RPMI7951 (cell line): ENCODE measurements around the gene CREM. TPM values are rescaled to one million over a fixed set of nuclear protein-coding genes. Genes with fewer than 3 reads are reported as not detected.
A peak's percentile ranks its signal among the peaks of the same experiment; 100 is the strongest.

Experiments
- DNase-seq: peaks from one replicate; pipeline ENCODE4 v3.0.0-alpha.2; 2012; ENCODE audit warnings: low read depth
- total RNA-seq: library from RNA; depleted of rRNA; stranded (reverse); fragments of >200 nt; shearing (Covaris generic); gene quantifications from 2 replicates; pipeline ENCODE4 v1.2.3, GENCODE V29; 2014

The CREM gene
- total RNA-seq, 1 experiment from 2014 or later, result 46.1 TPM

DNA sequence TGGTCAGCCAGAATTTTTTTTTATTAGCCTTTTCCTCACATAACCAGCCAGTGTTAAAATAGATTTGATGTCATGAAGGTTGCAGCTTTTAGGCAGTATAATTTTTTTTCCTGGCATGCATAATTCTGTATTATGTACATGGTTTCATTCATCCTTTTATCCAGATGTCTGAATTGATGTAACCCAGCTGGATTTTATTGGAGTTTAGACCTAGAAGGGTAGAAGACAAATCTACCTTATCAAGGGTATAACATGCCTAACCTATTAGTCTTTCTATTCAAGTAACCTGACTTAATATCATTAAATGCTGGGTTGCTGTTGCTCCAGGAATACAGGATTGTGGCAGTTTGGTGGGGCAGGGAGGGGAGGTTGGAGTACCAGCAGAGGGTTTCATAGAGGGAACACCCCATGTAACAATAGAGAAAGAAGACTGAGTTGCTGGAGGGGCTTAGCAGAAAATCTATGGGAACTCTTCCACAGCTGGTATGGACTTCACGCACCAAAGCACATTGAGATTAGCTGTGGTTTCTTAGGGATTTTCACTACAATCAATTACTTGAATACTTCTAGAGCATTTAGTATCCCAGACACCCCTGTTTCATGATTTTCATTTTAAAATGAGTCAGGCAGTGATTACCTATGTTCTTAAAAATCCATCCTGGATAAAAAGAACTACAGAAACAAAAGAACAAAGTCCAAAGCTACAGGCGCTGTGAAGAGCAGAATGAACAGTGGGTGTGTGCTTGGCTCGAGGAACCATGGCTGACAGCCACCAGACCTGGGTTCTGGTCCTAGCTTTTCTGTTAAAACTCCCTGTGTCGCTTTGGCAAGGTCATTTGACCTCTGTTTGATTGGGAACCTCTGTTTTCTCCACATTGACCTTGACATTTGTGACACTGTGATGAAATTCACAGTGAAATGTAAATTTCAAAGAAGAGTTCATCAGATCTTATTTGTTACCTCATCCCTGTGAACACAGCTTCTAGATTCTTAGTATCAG, 93.5 kb downstream of the CREM start:
- DNase-seq, result peak; percentile 22

DNA sequence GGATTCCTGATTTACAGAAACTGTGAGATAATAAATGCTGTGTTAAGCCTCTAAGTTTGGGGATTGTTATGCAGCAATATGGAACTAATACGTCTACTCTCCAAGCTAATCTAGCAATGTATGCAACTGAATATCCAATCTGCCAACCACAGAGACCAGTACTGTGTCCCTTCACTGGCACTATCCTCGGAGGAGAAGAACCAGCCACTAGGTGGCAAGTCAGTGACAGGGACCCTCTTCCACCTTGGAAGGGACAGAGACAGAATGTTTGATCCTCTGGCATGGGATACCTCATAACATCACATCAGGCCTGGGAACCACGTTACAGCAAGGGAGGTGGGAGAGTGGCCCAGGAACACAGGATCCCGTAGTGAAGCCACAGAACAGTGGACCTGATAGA, 96.4 kb downstream of the CREM start:
- no peak for DNase-seq

DNA sequence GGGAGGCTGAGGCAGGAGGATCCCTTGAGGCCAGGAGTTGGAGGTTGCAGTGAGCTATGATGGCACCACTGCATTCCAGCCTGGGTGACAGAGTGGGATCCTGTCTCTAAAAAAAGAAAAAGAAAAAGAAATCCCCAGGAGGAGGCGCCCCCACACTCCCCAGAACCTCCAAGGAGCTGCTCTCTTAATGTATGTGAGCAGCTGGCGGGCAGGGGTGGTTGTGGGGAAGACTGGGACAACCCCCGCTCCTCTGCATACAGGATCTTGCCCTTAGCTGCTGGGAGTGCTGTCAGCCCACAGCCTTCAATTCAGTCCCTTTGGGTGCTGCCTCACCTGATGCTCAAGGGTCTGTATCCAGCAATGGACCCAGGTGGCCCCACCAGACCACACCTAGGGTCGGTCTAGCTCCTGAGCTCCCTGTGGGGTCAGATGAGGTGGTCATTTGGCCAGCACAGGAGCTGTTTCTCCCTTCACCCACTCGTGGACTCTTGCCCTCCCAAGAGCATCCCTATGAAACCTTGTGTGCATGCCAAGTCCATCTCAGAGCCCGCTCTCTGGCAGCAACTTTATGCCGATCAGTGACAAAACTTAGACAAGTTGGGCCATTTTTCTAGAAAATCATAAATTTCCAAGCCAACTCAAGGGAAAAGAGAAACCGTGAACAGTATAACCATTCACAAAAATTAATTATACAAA, 97.5 kb downstream of the CREM start:
- DNase-seq, result no peak

DNA sequence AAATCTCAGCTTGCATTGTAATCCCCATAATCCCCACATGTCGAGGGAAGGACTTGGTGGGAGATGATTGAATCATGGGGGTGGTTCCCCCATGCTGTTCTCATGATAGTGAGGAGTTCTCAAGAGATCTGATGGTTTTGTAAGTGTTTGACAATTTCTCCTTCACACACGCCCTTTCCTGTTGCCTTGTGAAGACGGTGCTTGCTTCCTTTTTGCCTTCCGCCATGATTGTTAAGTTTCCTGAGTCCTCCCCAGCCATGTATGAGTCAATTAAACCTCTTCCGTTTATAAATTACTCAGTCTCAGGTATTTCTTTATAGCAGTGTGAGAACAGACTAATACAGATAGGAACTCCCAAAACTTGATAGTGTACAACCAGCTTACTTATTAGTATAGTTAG, 98.6 kb downstream of the CREM start:
- DNase-seq, result no peak

DNA sequence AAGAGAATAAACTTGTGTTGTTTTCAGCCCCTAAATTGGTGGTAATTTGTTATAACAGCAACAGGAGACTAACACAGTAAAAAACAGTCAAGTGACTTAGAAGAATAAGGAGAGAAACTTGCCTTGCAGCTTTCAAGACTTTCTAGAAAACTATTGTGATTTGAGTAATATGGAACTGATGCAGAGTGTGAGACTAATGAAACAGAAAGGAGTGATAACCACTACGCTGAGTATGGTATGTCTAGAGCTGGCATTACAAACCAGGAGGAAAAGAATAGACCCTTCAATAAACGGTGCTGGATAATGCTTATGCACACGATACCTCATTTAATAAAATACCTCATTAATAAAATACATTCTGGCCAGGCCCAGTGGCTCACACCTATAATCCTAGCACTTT, 99.9 kb downstream of the CREM start:
- no peak for DNase-seq

DNA sequence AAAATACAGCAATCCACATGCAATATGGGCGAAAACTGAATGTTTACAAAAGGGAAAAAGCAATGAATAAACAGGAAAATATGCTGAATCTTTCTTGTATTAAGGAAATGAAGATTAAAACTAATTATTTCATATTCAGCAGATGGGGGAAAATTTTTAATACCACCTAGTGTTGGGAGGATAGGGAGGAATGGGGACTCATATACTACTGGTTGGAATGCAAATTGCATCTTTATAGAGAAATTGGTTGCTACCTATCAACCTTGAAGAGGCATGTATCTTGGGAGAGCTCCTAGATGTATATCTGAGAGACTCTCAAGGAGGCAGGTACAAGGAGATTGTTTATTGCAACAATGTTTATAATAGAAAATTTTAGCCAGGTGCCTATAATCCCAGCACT, 101.4 kb downstream of the CREM start:
- no peak for DNase-seq

DNA sequence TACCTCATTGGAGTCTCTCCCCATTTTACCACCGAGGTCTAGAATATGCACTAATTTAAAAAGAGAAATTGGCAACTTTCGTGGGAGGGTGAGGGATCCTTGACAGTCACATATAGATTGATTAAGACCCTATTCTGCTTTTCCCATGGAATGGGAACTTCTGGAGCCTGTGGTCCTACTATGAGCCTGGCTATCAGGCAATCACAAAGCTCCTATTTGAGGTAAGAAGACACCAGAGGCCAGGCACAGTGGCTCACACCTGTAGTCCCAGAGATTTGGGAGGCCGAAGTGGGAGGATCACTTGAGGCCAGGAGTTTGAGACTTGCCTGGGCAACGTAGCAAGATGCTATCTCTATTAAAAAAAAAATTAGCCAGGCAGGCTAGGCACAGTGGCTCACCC, 105.0 kb downstream of the CREM start:
- no peak for DNase-seq

DNA sequence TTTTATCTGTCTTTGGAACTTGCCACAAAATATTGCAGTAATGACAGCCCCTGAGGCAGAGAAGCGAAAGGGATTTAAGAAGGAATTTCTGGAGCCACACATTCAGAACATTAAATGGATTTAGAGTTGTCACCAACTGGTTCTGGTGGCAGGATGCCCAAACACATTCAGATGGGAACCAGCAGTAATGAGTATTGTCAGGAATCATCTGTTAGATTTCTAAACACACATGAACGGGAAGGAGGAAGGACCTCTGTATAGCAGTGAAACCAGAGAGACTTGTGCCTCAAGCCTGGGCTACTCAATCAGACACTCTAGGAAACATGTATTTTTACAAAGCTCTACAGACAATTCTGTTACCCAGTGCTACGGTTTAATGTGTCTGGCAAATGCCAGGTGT, 105.9 kb downstream of the CREM start:
- DNase-seq, result no peak

DNA sequence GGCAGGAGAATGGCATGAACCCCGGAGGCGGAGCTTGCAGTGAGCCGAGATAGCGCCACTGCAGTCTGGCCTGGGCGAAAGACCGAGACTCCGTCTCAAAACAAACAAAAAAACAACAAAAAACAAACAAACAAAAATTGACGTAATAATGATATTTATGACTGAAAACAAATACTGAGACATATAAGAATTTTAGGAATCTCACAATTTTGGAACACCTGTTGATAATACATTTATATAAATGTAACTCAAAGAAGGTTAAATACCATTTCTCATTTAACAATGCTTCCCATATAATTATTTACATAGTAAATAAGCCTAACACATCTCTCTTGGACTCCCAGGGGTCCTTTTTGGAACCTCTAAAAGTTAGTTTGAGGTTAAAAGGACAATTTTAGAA, 107.4 kb downstream of the CREM start:
- no peak for DNase-seq

DNA sequence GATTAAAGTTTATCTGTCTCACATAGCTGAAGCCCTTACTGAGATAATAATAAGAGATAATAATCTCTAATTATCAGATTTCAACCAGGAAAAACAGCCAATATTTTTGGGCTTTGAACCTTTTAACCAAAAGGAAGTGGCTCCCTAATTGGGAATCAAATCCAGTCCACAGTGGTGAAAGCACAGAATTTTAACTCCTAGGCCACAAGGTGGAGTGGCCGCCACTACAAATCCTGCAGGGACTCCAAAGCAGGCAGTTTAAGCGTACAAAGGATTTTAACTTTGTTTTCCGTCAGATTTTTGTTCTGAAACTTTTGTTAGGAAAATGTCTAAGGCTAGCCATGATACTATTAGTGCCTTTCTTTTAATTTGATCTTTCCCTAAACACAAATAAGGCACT, 110.1 kb downstream of the CREM start:
- DNase-seq, result peak; percentile 33

DNA sequence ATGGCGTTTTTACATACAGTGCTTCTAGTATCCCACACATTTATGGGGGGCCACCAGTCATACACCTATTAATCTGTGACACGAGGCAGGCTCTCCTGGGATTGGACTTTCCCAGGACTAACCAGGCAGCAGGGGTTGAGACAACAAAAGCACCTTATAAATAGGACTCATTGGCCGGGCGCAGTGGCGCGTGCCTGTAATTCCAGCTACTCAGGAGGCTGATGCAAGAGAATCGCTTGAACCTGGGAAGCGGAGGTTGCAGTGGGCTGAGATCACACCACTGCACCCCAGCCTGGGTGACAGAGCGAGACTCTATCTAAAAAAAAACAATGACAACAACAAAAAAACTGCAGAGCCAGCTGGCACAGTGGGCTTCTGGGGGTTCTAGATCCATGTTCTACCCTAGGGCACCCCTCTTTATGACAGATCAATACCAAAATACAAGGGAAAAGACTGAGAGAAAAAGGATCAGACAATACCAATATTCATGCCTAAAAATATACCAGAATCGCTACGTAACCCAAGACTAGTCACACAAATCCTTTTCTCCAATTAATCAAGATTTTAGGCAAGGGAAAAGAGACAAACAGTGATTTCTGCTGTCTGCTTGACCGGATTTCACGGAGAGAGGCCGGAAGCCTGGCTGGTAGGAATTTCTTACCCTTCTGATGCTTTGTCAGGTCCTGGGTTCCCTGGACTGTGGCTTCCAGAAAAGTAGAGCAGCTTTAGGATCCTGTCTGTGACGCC, 111.3 kb downstream of the CREM start:
- no peak for DNase-seq

DNA sequence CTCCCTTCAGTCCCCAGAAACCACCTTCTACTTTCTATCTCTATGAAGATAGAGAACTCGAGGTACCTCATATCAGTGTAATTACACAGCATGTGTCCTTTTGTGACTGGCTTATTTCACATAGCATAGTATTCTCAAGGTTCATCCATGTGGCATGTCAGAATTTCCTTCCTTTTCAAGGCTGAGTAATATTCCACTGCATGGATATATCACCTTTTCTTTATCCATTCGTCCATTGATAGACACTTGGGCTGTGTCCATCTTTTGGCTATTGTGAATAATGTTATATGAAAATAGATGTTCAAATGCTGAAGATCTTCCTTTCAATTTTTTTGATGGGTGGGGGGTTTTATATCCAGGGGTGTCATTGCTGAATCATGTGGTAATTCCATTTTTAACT, 117.9 kb downstream of the CREM start:
- no peak for DNase-seq

DNA sequence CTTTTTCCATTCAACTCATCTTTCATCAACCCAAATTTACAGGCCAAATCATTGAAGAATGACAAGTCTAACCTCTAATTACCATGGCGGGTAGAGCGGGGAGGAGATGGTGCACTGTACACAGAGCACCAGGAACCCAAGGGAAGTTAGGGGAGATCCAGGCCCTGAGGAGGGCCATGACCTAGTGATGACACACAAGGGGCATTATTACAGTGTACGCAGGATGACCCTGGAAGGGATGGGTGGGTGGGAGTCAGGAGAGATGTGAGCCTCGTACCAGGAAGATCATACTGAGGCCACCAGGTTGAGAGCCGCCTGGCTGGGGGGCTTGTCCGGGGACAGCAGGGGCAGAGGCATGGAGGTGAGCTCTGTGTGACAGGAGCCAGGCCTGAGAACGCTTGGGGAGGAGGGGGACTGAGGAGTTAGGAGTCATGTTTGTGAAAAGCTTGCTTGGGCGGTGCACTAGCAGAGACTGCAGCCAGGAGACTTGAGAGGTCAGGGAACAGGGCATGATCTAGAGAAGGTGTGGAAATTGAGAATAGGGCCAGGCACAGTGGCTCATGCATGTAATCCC, 120.2 kb downstream of the CREM start:
- DNase-seq, result no peak

DNA sequence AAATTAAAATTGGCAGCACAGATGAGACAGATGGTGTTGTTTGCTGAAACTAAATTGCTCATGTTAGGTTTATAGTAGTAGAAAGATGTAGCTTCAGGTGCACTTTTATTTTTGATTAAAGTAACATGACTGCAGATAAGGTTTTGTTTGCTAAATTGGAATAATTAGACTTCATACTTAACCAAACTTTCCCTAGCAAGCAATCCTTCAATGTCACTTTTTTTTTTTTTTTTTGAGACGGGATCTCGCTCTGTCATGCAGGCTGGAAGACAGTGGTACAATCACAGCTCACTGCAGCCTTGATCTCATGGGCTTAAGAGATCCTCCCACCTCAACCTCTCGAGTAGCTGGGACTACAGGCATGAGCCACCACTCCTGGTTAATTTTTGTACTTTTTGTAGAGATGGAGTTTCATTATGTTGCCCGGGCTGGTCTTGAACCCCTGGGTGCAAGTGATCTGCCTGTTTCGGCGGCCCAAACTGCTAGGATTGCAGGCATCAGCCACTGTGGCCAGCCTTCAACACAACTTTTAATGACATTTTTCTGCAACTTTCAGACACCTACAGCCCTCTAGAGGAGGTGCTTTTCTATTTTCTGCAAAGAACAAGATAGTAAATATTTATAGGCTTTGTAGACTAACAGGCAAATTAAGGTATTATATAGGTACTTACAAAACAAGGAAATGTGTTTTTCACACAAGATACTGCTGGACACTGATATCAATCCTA, 124.9 kb downstream of the CREM start:
- no peak for DNase-seq

DNA sequence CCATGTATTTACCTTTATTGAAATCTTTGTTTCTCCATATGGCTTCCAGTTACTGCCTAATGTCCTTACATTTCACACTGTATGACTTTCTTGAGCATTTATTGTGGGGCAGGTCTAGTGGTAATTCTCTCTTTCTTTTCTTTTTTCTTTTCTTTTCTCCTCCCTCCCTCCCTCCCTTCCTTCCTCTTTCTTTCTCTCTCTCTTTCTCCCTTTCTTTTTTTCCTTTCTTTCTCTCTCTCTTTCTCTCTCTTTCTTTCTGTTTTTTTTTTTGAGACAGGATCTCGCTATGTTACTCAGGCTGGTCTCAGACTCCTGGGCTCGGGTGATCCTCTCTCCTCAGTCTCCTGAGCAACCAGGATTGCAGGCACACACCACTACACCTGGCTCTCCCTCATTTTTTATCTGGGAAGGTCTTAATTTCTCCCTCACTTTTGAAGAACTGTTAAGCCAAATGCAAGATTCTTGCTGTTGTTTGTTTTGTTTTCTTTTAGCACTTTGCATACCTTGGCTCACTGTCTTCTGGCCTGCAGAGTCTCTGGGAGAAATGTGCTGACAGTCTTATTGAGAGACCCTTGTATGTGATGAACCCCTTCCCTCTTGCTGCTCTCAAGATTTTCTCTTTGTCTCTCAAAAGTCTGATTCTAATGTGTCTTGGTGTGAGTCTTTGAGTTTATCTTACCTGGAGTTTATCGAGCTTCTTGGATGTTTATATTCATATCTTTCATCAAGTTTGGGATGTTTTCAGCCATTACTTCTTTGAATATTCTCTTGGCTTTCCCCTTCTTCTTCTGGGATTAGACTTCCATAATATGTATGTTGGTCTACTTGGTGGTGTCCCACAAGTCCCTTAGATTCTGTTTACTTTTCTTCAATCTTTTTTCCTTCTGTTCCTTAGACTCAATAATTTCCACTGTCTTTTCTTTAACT, 130.7 kb downstream of the CREM start:
- no peak for DNase-seq

DNA sequence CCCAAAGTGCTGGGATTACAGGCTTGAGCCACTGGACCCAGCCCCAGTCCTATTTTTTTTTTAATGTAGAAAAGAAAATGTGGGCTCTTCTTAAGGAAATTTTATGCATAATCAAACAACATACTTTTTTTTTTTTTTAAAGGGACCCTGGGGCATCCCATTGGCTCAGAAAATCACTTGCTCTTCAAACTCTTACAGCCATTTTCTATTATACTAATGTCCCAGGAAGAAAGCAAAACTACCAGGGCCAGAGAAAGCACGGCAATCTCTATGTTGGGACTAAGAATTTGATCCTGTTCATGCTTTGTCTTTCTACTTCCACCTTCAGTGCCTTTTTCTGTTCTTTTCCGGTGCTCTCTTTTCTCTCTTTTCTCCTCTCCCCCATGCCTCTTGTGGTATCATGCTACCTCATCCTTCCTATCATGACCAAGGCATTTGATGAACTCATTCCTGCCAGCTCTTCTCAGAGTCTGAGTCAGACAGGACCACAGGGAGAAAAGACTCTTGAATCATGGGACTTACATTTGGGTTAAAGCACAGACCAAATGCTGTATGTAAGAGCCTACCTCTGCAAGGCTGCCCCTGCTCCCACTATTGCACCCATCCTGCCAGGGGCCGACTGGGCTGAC, 133.2 kb downstream of the CREM start:
- peak; percentile 94 for DNase-seq

DNA sequence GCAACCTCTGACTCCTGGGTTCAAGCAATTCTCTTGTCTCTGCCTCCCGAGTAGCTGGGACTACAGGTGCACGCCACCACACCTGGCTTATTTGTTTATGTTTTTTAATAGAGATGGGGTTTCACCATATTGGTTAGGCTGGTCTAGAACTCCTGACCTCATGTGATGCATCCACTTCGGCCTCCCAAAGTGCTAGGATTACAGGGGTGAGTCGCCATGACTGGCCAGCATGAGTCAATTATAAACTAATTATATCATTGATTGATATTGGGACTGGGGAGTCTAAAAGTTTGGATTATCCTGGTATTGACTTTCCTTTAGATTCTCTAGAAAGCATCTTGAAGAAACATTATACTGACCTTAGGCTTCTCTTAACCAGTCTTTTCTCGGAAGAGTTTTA, 135.8 kb downstream of the CREM start:
- no peak for DNase-seq
